Epithelial cell of prostate (primary cell): ENCODE measurements around the gene PLSCR2.
"Not testable (repeated sequence)": the region's sequence is repeated elsewhere in the genome, so short reads cannot be mapped to it uniquely, and the experiment has no call there.

Experiments used
- DNase-seq: peaks from one replicate; pipeline ENCODE4 v3.0.0-alpha.2; 2011; ENCODE audit warnings: low read depth, low spot score
- H3K27ac ChIP-seq: fragments of 450-650 bp; 2 replicates; pipeline ENCODE4 v1.5.1; 2017; ENCODE audit warnings: mild to moderate bottlenecking

The PLSCR2 gene

DNA sequence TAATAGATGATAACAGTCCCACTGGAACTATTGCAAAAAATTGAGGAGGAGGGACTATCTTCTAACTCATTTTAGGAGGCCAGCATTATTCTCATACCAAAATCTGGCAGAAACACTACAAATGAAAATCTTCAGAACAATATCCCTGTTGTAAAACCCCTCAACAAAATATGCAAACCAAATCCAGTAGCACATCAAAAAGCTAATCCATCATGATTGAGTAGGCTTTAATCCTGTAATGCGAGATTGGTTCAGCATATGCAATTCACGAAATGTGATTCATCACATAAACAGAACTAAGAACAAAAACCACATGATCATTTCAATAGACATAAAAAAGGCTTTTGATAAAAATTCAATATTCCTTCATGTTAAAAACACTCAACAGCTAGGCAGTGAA, 23.9 kb upstream of the PLSCR2 start:
- H3K27ac ChIP-seq: no peak overlapping the region
- DNase-seq: no peak

DNA sequence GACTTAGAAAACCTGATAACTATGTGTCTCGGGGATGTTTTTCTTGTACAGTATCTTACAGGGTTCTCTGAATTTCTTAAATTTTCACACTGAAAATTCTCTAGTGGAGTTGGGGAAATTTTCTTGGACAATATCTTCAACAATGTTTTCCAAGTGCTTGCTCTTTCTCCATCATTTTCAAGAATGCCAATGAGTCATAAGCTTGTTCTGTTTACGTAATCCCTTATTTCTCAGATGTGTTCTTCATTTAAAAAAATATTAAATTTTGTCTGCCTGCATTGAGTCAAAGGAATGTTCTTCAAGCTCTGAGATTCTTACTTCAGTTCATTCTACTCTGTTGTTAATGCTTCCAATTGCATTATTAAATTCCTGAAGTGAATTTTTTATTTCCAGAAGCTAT, 21.9 kb upstream of the PLSCR2 start:
- DNase-seq: no peak
- H3K27ac ChIP-seq: no peak overlapping the region

DNA sequence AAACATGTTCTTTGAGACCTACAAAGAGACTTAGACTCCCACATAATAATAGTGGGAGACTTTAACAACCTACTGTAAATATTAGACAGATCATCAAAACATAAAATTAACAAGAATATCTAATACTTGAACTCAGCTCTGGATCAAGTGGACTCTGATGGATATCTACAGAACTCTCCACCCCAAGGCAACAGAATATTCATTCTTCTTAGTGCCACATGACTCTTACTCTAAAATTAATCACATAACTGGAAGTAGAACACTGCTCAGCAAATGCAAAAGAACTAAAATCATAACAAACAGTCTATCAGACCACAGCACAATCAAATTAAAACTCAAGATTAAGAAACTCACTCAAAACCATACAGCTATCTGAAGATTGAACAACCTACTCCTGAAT, 15.9 kb upstream of the PLSCR2 start:
- DNase-seq: no peak
- no peak overlapping the region for H3K27ac ChIP-seq

DNA sequence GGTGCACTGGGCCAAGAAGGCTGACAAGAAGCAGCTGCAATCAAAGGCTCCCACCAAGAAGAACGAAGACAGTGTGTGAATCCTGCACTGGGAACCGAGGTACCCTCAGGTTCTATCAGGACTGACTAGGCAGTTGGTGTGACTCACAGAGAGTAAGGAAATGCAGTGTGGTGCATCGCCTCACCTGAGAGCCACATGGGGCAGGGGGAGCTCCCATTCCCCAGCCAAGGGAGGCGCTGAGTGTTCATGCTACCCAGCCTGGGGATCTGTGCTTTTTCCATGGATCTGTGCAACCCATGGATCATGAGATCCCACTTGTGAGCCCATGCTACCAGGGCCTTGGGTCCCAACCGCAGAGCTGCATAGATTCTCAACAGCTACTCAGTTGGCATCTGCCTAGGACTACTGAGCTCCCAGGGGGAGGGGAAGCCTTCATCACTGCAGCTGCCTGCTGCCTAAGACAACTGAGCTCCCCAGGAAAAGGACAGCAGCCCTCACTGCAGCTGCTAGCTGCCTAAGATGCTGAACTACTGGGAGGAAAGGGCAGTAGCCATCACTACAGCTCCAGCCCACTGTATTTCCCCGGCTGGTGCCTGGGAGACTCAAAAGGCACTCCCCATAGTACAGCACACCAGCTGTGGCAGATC, 6.9 kb upstream of the PLSCR2 start:
- no peak overlapping the region for H3K27ac ChIP-seq
- no peak for DNase-seq

DNA sequence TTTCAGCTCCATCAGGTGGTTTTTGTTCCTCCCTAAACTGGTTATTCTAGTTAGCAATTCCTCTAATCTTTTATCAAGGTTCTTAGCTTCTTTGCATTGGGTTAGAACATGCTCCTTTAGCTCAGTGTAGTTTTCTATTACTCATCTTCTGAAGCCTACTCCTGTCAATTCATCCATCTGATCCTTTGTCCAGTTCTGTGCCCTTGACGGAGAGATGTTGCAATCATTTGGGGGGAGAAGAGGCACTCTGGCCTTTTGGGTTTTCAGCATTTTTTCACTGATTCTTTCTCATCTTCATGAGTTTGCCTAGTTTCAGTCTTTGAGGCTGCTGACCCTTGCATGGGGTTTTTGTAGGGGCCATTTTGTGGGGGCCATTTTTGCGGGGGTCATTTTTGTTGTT, 5.6 kb upstream of the PLSCR2 start:
- not testable (repeated sequence) for H3K27ac ChIP-seq, DNase-seq

DNA sequence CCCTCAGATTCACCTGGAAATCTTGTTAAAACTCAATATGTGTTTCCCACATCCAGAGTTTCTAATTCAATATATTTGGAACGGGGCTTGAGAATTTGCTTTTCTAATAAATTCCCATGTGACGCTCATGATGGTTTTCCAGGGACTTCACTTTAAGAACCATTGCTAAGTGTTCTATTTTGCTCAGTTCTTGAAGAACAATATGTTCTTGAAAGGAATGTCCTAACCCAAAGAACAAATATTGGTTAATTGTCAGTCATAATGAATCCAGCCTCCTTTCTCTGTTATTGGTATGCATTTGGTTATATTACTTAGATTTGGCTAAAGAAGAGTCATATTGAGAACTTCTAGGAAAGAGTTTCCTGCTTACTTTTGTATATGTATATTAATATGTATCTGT, 4.4 kb upstream of the PLSCR2 start:
- DNase-seq: no peak
- no peak overlapping the region for H3K27ac ChIP-seq

DNA sequence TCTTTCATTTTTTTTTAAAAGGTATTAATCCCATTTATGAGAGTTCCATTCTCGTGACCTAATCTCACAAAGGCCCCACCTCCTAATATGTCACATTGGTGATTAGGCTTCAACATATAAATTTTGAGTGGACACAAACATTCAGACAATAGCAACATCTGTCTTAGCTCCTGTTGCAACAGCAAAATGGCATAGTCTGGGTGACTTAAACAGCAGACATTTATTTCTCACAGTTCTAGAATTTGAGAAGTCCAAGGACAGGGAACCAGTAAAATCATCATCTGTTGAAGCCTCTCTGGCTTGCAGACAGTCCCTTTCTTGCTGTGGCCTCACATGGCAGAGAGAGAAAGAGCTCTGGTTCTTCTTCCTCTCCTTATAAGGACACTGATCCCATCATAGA, 3.2 kb upstream of the PLSCR2 start:
- no peak for DNase-seq
- H3K27ac ChIP-seq: no peak overlapping the region

DNA sequence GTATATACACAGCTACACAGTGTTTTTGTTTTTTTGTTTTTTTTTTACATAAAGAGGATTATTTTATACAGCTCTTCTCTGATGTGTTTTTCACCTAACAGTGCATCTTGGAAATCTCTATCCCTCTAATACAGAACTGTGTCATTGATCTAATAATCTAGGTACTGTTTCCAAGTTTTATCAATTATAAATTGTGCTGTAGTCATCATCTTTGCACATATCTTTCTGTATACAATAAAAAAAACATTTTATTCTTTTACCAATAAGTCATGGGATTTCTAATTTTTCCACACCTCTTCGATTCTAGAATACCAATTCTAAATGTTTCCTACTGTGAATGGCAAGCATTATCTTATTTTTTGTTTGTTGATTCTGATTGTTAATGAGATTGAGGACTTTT, 1.7 kb upstream of the PLSCR2 start:
- H3K27ac ChIP-seq: no peak overlapping the region
- no peak for DNase-seq

DNA sequence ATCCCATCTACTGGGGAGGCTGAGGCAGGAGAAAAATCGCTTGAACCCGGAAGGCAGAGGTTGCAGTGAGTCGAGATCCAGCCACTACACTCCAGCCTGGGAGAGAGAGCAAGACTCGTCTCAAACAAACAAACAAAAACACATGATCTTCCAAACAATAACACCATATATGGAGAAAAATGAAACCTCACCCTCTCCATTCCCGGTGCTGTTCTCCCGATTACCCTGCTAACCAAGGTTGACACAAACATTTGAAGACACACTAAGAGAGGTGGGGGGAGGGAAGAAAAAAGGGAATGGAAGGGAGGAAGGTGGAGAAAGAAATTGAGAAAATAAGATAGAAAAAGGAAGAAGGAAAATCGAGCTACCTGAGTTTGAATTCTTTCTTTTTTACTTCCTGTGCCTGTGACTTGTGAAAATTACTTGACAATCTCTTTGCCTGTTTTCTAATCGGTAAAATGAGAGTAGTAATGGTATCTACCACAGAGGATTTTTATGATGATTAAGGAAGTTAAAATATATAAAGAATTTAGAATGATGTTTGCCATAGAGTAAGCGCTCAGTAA, 1.1 kb upstream of the PLSCR2 start:
- no peak for DNase-seq
- no peak overlapping the region for H3K27ac ChIP-seq

DNA sequence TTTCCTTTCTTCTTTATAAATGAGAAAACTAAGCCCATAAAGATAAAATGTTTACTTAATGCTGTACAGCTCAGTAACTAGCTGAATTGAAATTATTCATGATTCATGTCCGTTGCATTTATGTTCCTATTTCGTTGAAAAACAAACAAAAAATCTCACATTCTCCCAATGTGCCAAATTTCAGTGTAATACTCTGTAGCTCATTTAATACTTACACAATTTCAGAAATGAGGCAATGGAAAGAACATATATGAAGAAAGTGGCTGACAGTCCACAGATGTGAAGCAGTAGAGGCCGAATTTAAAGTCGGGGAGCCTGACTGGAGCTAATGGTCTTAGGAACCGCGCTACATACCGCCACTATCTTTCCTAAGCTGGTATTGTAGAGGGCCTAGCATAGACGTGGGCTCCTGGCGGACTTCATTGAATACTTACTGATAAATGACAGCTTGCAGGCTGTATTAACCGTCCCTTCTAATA, 651 bp downstream of the PLSCR2 start:
- peak overlapping the region; percentile 52 for H3K27ac ChIP-seq

DNA sequence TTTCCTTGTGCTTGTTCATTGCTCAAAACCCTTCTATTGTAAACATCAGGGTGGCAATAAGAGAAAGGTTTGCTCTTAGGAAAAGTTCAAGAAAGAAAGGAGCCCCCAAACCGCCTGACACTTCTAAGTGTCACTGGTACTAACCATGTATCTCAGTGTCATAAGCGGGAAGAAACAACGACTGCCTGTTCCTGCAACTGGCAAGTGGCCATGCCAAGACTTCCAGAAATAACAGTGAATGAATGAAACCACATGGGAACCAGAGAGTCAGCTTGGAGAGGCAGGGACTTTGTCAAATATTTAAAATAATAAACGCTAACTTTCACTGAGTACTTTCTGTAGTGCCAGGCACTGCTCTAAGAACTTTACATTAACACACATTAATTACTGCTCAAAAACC, 1.1 kb downstream of the PLSCR2 start:
- DNase-seq: no peak
- peak overlapping the region; percentile 52 for H3K27ac ChIP-seq

More for the DNA sequence above, 651 bp downstream of the PLSCR2 start:
- DNase-seq: no peak

DNA sequence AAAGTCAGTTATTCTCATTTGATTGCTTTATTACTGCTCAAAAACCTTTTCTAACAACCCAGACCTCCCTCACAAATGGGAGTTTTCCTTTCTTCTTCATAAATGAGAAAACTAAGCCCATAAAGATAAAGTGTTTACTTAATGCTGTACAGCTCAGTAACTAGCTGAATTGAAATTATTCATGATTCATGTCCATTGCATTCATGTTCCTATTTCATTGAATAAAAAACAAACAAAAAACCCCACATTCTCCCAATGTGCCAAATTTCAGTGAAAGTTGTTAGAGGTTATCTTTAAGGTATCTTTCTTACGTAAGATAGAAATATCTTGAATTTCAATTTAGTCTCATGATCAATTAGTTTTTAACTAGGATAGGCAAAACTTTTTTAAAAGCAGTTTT, 2.8 kb downstream of the PLSCR2 start:
- no peak overlapping the region for H3K27ac ChIP-seq
- DNase-seq: no peak

DNA sequence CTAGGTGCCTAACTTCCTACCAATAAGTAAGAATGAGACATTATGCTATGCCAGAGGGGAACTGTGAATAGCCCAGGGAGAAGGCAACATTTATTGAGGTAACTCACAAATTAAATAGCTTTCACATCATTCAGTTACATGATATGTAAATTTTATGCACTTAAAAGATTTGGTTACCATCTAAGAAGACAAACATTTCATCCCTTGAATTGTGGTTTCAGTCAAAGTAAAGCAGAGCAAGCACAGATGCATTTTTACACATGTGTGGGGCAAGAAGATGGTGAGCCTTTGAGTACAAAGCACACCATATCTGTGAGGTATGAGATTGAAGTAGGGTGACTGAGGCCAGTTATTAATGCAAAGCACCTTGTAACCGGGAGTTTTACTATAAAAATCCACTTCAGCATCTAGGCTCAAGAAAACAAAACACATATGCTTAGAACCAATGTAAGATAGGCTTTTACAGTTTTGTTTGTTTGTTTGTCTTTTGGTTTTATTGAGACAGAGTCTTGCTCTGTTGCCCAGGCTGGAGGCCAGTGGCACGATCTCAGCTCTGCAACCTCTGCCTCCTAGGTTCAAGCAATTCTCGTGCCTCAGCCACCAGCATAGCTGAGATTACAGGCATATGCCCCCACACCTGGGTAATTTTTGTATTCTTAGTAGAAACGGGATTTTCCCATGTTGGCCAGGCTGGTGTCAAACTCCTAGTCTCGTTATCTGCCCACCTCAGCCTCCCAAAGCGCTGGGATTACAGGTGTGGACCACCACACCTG, 3.5 kb downstream of the PLSCR2 start:
- H3K27ac ChIP-seq: no peak overlapping the region
- DNase-seq: no peak

DNA sequence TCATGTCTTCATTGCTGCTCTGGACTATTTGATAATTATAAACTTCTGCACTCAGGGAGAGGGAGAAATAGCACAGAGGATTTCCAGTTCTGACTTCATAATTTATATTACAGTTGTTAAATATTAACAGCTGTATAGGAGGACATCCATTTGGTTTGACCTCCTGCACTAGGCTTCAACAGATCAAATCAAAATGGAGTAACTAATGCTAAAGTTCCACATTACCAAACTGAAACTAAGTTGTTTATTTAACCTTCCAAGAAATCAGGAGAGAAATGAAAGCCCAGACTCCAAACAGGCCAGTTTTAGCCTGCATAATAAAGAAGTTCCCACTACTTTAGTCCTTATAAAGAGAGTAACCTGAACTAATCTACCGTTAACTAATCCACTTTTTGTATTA, 4.6 kb downstream of the PLSCR2 start:
- peak overlapping the region; percentile 28 for H3K27ac ChIP-seq
- no peak for DNase-seq

DNA sequence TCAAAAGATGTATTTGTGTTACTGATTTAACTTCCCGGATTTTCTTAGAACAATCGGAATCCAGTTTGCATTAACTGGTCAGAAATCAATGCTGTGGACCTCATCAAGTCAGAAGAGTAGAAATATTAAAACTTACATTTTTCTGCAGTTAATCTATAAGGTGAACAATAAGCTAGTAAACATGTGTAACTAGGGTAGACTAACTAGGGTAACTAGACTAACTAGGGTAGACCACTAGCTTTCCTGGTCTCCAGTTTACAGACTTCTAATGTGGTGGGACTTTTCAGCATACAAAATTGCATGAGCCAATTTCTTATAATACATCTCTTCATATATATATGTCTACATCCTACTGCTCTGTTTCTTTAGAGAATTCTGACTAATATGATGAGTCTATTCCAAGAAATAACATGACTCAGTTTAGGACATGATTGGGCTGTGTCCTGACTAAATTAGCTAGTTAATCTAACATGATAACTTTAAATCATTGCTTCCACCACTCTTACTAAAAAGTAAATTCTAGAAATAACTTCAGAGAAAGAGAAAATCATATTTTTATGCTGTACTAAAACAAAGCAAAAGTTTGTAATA, 5.3 kb downstream of the PLSCR2 start:
- DNase-seq: peak; percentile 20
- peak overlapping the region; percentile 28 for H3K27ac ChIP-seq

DNA sequence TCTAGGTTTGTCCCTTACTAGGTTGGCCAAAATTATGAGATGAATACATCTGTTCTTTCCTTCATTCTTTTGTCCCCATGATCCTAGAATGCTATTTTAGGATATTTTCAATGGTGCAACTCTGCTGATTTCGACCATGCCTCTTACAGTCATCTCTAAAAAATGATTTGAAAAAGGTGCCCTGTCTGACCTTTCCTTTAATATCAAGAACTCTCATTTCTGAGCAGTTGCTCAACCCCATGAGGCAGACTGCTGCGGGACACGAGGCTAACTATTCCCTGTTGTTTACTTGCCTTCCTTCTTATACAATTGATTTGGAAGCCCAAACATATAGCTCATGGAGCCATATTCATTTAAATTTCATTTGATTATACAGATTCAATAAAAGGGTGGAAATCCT, 14.6 kb downstream of the PLSCR2 start:
- no peak for DNase-seq

DNA sequence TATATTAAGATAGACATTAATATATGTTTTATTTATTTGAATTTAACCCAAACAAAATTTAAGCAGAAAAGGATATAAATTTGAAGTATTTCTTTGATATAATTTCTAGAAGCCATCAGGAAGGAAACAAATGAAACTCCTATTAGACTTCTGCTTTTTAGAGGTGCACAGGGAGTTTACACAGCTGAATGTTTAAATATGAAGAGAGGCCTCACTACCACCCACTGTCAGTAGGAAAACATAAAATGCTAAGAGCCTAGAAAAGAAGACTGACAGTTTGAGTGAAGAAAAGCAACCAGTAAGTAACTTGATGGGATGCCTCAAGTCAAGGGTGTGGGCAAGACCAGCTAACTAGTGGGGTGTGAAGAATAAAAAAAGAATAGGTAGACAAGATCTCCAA, 19.7 kb downstream of the PLSCR2 start:
- H3K27ac ChIP-seq: no peak overlapping the region
- DNase-seq: no peak

More for the DNA sequence above, 14.6 kb downstream of the PLSCR2 start:
- no peak overlapping the region for H3K27ac ChIP-seq

DNA sequence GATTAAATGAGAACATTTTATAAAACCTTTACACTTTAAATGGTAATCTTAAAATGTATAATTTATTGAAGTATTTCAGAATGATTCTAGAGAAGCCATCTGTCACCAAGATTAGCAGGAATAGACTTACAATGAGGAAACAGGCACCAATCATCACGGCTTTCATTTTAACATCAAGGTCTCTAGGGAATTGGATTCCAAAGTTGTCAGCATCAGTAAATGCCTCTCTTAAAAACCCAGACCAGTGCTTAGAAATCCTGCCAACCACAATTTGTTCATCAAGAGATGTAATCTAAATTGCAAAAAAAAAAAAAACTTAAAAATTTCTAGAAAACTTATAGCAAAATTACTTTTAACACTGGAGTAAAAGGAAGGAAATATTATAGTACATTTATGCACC, 20.3 kb downstream of the PLSCR2 start:
- no peak for DNase-seq
- no peak overlapping the region for H3K27ac ChIP-seq

DNA sequence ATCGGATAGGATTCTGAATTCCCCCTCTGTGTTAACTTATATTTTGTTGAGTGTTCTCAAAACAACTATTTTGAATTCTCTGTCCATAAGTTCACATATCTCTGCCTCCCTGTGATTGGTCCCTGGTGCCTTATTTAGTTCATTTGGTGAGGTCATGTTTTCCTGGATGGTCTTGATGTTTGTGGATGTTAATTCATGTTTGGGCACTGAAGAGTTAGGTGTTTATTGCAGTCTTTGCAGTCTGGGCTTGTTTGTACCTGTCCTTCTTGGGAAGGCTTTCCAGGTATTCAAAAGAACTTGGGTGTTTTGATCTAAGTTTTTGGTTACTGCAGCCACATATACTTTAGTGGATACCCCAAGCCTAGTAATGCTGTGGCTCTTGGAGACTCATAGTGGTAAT, 23.3 kb downstream of the PLSCR2 start:
- no peak for DNase-seq
- no peak overlapping the region for H3K27ac ChIP-seq

DNA sequence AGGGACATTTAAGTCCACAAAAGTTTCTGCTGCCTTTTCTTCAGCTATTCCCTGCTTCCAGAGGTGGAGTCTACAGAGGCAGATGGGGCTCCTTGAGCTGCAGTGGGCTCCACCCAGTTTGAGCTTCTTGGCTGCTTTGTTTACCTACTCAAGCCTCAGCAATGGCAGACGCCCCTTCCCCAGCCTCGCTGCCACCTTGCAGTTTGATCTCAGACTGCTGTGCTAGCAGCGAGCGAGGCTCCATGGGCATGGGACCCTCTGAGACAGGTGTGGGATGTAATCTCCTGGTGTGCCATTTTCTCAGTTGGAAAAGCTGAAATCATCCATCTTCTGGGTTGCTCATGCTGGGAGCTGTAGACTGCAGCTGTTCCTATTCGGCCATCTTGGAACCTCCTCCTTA, 29.1 kb downstream of the PLSCR2 start:
- H3K27ac ChIP-seq, DNase-seq: not testable (repeated sequence)

DNA sequence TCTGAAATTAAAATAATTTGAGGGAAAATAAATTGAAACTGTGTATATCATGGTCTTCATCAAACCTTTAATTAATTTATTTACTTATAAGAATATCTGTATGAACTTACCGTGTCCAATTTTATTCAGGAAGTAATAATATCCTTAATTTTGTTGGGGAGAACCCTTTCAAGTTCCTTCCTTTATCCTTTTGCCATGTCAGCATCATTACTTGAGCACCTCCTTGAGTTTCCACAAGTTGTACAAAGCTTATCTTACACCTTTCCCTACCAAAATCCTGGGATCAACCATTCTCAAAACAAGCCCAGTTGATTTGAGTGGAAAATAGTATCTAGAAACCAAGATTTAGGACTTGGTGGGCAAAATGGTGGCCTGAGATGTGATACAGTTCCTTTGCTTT, 37.3 kb downstream of the PLSCR2 start:
- no peak overlapping the region for H3K27ac ChIP-seq
- DNase-seq: no peak
